ENCODE results near the gene FAAP20.
A peak's percentile ranks its signal among the peaks of the same experiment; 100 is the strongest.

The FAAP20 gene

DNA sequence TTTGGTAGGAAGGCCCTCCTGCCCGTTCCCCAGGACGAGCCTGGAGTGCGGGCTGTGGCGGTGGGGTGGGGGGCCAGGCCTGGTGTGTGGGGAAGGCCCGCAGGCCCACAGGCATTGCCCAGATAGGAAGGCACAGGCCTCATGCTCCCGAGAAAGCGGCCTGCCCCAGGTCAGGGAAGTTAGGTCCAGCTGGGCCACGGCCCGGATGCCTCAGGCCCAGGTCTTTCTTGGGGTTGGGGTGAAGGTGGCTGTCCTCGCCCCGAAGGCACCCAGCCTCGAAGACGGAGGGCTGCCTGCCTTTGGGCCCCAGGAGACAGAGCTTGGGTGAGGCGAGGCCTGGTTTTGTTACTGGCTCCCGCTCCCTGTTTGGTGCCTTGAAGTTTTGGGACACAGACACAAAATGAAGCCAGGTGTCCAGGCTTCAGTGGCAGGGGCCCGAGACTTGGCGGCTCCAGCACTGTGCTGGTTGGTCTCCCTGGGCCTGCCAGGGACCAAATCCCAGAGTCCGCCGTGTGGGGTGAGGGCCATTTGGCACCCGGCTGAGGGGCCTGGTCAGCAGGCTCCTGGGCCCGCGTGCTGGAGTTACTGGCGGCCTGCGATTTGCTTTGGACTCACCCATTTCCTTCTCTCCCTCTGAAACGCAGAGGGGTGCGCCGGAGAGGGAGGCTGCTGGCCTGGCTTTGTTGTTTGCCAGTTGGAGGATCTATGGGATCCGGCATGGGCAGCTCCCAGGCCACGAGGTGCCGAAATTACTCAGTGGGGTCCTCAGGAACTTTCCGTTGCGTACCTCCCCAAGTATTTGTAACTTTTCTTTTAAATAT, 35.5 kb upstream of the FAAP20 start:
- DNase-seq (ENCODE audit: low read depth in 2 of 2), result no peak

DNA sequence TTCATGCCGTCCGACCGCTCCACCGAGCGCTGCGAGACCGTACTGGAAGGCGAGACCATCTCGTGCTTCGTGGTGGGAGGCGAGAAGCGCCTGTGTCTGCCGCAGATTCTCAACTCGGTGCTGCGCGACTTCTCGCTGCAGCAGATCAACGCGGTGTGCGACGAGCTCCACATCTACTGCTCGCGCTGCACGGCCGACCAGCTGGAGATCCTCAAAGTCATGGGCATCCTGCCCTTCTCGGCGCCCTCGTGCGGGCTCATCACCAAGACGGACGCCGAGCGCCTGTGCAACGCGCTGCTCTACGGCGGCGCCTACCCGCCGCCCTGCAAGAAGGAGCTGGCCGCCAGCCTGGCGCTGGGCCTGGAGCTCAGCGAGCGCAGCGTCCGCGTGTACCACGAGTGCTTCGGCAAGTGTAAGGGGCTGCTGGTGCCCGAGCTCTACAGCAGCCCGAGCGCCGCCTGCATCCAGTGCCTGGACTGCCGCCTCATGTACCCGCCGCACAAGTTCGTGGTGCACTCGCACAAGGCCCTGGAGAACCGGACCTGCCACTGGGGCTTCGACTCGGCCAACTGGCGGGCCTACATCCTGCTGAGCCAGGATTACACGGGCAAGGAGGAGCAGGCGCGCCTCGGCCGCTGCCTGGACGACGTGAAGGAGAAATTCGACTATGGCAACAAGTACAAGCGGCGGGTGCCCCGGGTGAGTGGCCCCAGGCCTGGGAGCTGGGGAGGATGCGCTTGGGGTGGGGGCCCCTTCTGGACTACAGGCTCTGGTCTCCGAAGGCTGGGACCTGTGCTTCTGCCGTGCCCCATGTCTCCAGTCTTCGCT, 34.7 kb upstream of the FAAP20 start:
- no peak for DNase-seq (ENCODE audit: low read depth in 2 of 2)

DNA sequence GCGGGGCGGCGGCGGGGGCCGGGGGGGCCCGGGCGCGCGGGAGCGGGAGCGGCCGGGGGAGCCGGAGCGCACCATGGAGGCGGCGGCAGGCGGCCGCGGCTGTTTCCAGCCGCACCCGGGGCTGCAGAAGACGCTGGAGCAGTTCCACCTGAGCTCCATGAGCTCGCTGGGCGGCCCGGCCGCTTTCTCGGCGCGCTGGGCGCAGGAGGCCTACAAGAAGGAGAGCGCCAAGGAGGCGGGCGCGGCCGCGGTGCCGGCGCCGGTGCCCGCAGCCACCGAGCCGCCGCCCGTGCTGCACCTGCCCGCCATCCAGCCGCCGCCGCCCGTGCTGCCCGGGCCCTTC, 34.1 kb upstream of the FAAP20 start:
- no peak for DNase-seq (ENCODE audit: low read depth in 2 of 2)

DNA sequence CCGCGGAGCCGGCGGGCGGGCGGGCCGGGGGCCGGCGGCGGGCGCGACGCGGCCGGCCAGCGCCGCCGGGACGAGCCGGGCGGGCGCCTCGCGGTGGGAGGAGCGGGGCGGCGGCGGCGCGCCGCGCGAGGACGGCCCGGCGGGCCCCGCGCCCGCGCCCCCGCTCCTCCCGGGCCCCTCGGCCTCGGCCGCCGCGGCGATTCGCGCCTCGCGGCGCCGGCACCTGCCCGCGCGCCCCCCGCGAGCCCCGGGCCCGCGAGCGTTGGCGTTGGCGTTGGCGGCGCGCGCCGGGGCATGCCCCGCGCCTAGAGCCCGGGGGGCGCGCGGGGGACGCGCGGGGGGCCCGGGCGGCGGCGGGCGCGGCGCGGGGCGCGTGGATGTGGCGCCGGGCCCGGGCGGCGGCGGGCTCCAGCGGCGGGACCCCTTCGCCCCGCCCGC, 33.6 kb upstream of the FAAP20 start, which contains the start of gene SKI:
Gene SKI, plus strand, starts transcription at position 163 of the 438 bp plus-strand sequence. CDS start 448 bp downstream, outside the sequence.
- no peak for DNase-seq (ENCODE audit: low read depth in 2 of 2)

- DNase-seq (ENCODE audit: low read depth in 2 of 2), result peak; percentile 83 to 94
Measured at GRCh38 chr1:2227346-2228156, 33.0 kb upstream of the FAAP20 start.

- no peak for DNase-seq (ENCODE audit: low read depth in 2 of 2)
Measured at GRCh38 chr1:2226525-2227345, 32.2 kb upstream of the FAAP20 start.

DNA sequence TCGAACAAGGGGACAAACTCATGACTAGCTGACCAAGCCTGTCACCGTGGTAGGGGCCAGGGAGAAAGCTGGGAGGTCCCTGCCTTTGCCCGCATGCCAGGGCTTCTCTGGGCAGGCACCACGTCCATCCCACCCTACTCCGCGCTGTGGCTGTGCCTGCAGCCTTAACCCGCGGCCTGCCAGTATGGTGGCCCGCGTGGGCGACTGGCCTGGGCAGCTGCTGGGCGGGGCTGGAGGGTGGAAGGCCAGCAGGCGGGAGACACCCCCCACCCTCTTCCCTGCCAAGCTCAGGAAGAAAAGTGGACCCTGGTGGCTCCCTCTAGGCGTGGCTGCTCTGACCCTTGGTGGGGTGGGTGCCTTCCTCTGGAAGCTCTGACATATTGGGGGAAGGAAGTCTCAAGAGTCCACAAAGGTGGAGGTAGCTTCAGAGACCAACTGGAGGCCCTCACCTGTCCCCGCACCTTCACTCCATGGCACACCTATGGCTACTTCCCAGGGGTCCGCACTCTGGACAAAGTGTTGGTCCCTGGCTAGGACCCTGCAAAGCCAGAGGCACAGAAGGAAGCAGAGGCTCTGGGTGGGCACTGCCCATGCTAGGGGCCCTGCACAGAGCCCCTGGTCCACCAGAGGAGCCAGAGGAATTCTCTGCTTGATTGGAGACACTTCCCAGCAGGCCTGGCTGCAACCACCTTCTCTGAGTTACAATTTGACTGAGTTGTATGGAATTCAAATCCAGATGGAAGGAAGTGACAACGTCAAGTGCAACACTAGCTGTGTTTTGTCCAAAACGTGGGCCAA, 30.3 kb upstream of the FAAP20 start:
- no peak for DNase-seq (ENCODE audit: low read depth in 2 of 2)

DNA sequence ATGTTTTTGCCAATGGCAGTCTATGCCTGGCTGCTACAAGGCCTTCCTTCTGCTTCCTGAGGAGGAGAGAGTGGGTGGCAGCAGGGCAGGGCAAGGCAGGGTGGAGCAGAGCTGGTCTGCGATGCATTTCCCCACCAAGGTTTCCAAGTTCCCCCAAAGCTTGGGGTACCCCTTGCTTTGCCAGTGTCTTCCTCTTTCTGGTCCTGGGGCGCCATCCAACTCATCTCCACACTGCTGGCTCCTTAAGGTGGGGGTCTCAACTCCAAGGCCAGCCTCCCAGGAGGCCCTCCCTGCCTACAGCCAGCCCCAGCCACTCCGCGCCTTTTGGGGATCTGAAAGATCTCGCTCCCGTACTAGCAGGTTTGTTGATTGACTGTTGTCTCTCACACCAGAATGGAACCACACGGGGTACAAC, 29.6 kb upstream of the FAAP20 start:
- no peak for DNase-seq (ENCODE audit: low read depth in 2 of 2)

DNA sequence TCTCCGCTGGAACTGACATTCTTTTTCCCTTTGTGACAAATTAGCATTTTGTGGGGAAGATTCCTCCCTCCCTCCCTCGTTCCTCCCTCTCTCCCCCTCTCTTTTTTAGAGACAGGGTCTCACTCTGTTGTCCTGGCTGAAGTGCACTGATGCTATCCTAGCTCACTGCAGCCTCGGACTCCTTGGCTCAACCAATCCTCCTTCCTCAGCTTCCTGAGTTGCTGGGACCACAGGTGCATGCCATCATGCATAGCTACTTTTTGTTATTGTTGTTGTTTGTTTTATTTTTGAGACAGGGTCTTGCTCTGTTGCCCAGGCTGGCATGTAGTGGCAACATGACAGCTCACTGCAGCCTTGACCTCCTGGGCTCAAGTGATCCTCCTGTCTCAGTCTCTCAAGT, 26.7 kb upstream of the FAAP20 start:
- DNase-seq (ENCODE audit: low read depth in 2 of 2), result no peak

- DNase-seq (ENCODE audit: low read depth in 2 of 2), result no peak
Measured at GRCh38 chr1:2216767-2217058, 22.1 kb upstream of the FAAP20 start.

DNA sequence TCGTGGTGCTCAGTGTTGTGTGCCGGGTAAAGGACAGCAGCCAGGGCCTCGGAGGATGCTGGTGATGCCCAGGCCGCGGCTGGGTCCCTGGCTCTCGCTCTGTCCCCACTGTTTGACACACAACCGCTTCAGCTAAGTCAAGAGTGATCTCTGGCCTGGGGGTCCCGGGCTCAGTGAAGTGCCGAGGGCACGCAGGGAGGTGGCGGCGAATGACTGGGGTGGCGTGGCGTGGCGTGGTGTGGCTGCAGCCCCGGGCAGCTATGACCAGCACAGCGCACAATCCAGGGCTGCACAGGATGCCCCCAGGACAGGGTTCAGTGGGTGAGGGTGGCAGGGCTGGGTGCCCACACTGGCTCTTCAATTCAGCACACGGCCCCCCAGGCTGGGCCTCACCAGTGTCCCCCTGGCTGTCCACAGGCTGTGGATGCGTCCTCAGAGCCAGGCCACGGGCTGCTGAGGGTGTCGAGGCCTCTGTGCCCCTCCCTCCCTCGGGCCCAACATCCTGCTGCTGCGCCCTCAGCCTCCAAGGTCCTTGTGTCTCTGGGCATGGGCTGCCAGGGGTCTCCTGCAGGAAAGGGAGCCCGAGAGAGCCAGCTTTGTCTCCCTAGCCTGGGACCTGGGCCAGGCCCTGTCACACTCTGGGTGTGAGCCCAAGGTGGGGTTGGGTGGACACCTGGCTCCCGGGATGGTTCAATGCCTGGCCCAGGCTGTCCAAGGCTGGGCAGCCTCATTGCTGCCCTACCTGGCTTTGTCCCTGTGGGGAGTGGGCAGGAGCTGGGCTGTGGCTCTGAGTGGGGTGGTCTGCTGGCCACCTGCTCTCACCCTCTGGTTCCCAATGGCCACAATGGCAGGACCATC, 21.6 kb upstream of the FAAP20 start:
- DNase-seq (ENCODE audit: low read depth in 2 of 2), result no peak

DNA sequence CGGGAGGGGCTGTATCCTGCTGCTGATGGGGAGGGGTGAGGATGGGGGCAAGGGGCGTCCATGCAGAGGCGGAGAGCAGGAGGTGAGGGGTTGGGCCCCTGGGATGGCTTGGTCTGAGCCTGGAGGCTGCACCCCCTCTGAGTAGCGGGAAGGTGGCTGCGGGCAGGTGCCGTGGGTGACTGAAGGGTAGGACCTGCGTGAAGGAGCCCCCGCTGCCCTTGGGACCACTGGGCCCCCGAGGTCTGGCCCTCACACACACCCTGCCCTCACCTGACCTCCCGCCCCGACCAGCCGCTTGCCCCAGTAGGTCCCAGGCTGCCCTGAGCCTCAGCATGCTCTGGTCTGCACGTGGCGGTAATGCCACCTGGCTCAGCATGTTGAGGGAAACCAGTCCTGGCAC, 20.8 kb upstream of the FAAP20 start:
- no peak for DNase-seq (ENCODE audit: low read depth in 2 of 2)

- DNase-seq (ENCODE audit: low read depth in 2 of 2), result no peak
Measured at GRCh38 chr1:2214541-2215241, 20.1 kb upstream of the FAAP20 start.

DNA sequence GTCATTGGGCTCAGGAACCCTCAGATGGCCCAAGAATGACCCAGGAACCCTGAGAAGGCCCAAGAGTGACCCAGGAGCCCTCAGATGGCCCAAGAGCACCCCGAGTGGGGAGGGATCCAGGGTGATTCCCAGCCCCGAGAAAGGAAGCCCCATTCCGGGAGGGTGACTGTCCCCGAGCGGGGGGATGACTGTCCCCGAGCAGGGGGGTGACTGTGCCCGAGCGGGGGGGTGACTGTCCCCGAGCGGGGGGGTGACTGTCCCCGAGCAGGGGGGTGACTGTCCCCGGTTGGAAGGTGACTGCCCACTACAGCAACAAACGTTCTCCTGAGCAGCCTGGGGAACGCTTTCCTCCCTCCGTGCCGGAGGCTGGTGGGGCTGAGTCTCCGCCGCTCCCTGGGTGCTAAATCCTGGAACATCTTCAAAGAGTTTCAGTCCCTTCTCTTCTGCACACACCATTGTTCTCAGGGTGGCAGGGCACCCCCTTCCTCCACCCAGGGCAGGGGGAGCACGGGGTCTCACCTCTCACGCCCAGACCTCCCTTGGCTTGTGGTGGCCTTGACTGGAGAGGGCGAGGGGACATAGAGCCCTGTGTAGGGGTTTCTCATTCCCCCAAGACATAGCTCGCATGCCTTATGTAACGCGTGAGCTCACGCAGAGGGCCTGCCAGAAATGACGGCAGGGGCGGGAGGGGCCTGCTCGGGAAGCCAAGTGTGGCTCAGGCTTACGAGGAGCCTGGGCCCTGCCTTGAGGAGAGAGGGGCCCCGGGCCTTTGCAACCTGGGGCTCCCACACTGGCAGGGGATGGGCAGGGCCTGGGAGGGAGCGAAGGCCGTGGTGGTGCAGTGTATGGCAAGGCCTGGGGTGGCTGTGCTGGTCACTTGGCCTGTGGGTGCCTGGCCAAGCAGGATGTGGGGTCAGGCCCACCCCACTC, 19.3 kb upstream of the FAAP20 start:
- DNase-seq (ENCODE audit: low read depth in 2 of 2), result no peak

DNA sequence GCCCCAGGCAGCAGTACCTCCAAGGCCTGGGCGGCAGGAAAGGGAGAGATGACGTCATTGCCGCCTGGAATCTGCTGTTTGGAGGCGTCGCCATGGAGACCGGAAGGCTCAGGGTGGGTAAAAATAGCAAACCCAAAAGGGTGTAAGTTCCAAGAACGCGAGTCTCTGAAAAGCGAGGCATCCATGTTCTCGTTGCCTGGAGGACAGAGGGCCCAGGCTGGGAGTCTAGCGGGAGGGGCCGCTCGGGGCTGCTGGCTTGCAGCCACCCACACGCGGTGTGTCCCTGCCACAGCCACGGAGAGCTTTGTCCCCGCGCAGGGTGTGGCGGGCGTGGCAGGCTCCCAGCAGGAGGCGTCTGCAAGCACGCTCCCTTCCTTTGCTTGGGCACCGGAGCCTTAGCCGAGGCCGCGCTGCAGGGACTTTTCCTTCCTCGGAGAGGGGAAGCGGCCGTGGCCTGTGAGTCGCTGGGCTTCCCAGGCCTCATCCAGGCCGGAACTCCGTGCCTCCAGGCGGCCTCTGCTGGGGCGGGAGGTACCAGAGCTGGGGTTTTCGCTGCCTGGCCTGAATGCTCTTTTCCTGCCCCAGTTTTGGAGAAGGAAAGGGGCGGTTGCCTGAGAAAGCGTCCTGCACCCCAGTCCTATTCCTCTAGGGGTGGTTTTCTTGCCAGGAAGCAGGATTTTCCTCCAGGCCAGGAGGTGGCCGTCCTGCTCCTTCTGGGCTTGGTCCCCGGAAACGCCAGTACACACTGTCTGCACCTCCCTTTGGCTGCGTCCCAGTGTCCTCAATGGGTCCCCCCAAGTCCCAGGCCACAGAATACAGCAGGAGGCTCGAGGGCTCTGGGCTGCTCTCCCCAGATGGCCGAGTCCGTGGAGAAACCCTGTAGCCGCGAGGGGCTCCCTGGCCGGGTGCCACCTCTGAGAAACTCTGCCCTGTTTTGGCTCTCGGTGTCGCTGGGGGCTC, 18.2 kb upstream of the FAAP20 start:
- DNase-seq (ENCODE audit: low read depth in 2 of 2), result no peak

DNA sequence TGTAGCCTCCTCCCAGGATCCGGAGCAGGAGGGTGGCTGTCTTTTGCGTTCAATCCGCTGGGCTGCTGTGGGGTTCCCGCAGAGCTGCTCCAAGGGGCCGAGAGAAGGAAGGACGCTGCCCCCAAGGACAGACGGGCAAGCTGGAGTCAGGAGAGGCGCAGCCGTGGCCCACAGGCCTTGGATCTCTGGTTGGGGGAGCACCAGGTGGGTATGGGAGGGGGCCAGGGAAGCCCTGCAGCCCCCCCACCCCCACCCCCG, 17.6 kb upstream of the FAAP20 start:
- no peak for DNase-seq (ENCODE audit: low read depth in 2 of 2)

DNA sequence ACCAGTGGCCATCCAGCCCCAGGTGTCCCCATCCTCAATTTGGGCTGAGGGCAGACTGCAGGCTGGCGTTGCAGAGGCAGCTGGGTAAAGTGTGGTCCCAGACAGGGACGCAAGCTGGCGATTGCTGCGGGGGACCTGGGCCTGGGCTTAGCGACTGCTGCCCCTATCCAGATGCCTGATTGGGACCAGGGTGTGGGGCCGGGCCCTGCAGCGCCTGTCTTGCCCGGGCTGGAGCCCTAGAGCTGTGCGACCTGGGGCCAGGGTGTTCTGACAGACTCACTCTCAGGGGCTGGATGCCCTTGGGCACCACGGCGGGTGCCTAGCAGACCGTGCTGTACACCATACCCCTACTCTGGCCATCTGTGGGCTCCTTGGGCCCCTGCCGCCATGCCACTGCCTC, 16.2 kb upstream of the FAAP20 start:
- no peak for DNase-seq (ENCODE audit: low read depth in 2 of 2)

All from stimulated activated CD4-positive, alpha-beta T cell treated with anti-CD3 and anti-CD28 coated beads, Interleukin-1b, Interleukin-23, amount 100 ng/mL, for 1 hour (primary cell).